CD8-positive, alpha-beta memory T cell (primary cell): ENCODE measurements around the gene UBE3A. TPM values are rescaled to one million over a fixed set of nuclear protein-coding genes. Genes with fewer than 3 reads are reported as not detected.

ENCODE experiments used
- CTCF ChIA-PET: fragments of 350-600 bp; sonication (Branson Sonifier 250); formaldehyde crosslinking; loops from one replicate; lab custom pipeline; 2021; ENCODE audit warnings: antibody characterized with exemption; lab: Charles Lee
- POLR2A ChIA-PET: fragments of 350-600 bp; sonication (Branson Sonifier 250); formaldehyde crosslinking; loops from one replicate; lab custom pipeline; 2021; ENCODE audit warnings: antibody characterized with exemption; lab: Charles Lee
- DNase-seq, 5 donors: peaks; one replicate each; pipeline versions ENCODE4 v3.0.0 to v3.0.0-alpha.2; 2020 to 2022; ENCODE audit warnings: mixed read lengths in 1 of 5
- H3K27ac ChIP-seq: one replicate; pipeline ENCODE4 v1.7.0; 2013; ENCODE audit warnings: low read depth, mild to moderate bottlenecking, low read length, moderate library complexity
- H3K27me3 ChIP-seq: 2 replicates; pipeline ENCODE4 v1.7.0; 2013; ENCODE audit warnings: low read length, mild to moderate bottlenecking; ENCODE audit not compliant: insufficient read depth, poor library complexity, severe bottlenecking
- H3K36me3 ChIP-seq: 2 replicates; pipeline ENCODE4 v1.7.0; 2013; ENCODE audit warnings: mild to moderate bottlenecking, low read length, moderate library complexity; ENCODE audit not compliant: insufficient read depth
- H3K4me1 ChIP-seq: 2 replicates; pipeline ENCODE4 v1.7.0; 2013; ENCODE audit warnings: mild to moderate bottlenecking, low read length, moderate library complexity; ENCODE audit not compliant: insufficient read depth
- H3K4me3 ChIP-seq: 2 replicates; pipeline ENCODE4 v1.7.0; 2013; ENCODE audit warnings: mild to moderate bottlenecking, low read length
- H3K9me3 ChIP-seq: 2 replicates; pipeline ENCODE4 v1.7.0; 2013; ENCODE audit warnings: mild to moderate bottlenecking, low read length
- H3K27ac Mint-ChIP-seq, 8 donors: one replicate each; pipeline ENCODE4 v1.8.0; 2020 to 2021; ENCODE audit warnings: mixed read lengths in 8 of 8, mild to moderate bottlenecking in 6 of 8, inconsistent platforms in 3 of 8, moderate library complexity in 3 of 8
- H3K27me3 Mint-ChIP-seq, 2 donors: one replicate each; pipeline ENCODE4 v1.8.0; 2020 to 2021; ENCODE audit warnings: mixed read lengths in 2 of 2, mild to moderate bottlenecking in 1 of 2, moderate library complexity in 1 of 2
- H3K36me3 Mint-ChIP-seq, 3 donors: one replicate each; pipeline ENCODE4 v1.8.0; 2020 to 2021; ENCODE audit warnings: mixed read lengths in 3 of 3, inconsistent platforms in 1 of 3, mild to moderate bottlenecking in 1 of 3
- H3K4me1 Mint-ChIP-seq, 3 donors: one replicate each; pipeline ENCODE4 v1.8.0; 2020 to 2021; ENCODE audit warnings: mixed read lengths in 3 of 3, inconsistent platforms in 1 of 3, mild to moderate bottlenecking in 1 of 3
- H3K4me3 Mint-ChIP-seq, 7 donors: one replicate each; pipeline ENCODE4 v1.8.0; 2020 to 2021; ENCODE audit warnings: mixed read lengths in 7 of 7, mild to moderate bottlenecking in 6 of 7, moderate library complexity in 4 of 7, inconsistent platforms in 2 of 7
- H3K9me3 Mint-ChIP-seq, 5 donors: one replicate each; pipeline ENCODE4 v1.8.0; 2020 to 2022; ENCODE audit warnings: mixed read lengths in 5 of 5, mild to moderate bottlenecking in 3 of 5, moderate library complexity in 2 of 5, inconsistent platforms in 1 of 5
- polyA plus RNA-seq: library from polyadenylated mRNA; unstranded; fragments of 300-500 nt; fragmentation: Illumina TruSeq; gene quantifications from one replicate; pipeline ENCODE4 v1.2.3, GENCODE V29; 2021
- total RNA-seq, 2 experiments: library from RNA; stranded (reverse); gene quantifications; one replicate each; pipeline ENCODE4 v1.2.3, GENCODE V29; 2021

The UBE3A gene
- total and polyA plus RNA-seq, 3 experiments from 2014 or later = 119 to 142 (median 141) TPM

DNA sequence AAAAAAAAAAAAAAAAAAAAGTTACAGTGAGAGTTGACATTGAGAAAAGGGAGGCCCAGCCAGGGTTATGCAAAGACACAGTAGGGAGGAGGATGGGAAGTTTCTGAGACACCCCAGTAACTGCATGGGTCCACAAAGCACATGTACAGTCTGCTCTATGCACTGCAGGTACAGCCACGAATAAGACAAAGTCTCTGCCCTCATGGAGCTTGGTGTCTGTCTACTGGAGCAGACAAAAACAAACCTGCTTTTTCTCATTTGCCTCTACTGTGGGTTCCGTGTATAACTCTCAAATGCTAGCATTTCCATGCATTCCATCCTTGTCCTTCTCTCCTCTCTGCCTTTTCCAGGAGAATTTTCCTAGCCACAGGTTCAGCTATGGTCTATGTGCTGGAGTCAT lies 107.4 kb downstream of the UBE3A start:
- CTCF ChIA-PET = no interaction called here
- no peaks in the 10 kb centered on the region for H3K4me1 ChIP-seq
- H3K27ac ChIP-seq = no peak overlapping the region
- Mint-ChIP-seq H3K4me1 (peaks cover 0 to 4% (median 0%) of the 10 kb centered on the region in 3 donors), H3K9me3 (no peaks in the 10 kb centered on the region), H3K27ac (peak overlapping the region in 1 of 8 donors; percentile 47), H3K27me3 (no peaks in the 10 kb centered on the region), H3K36me3 (peaks cover 45 to 58% (median 52%) of the 10 kb centered on the region in 3 donors), H3K4me3 (no peak overlapping the region)
- POLR2A ChIA-PET = no interaction called here
- H3K27me3 ChIP-seq = no peaks in the 10 kb centered on the region
- H3K36me3 ChIP-seq = no peaks in the 10 kb centered on the region
- H3K9me3 ChIP-seq = no peaks in the 10 kb centered on the region
- no peak for DNase-seq
- H3K4me3 ChIP-seq = no peak overlapping the region

DNA sequence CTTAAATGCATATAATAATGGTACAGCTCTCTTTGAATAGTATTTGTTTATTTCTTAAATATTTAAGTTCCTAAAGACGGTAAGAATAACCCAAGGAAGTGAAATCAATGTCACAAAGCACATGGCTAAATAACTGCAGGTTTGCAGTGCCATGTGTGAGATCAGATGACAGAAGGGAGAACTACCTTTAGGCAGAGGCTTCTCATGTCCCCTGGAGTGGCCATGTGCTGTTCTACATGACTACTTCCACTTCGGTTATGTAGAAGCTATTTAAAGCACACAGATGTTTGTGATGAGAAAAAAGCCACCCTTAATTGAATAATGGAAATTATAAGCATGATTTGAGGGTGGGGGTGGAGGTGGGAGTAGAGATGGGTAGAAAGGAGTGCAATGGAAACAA lies 109.1 kb downstream of the UBE3A start:
- H3K9me3 Mint-ChIP-seq = peaks cover 0 to 4% (median 0%) of the 10 kb centered on the region in 5 donors
- H3K27me3 Mint-ChIP-seq = no peaks in the 10 kb centered on the region
- POLR2A ChIA-PET = no interaction called here
- no peaks in the 10 kb centered on the region for H3K9me3 ChIP-seq
- H3K36me3 Mint-ChIP-seq = peaks cover 38 to 57% (median 46%) of the 10 kb centered on the region in 3 donors
- DNase-seq = no peak
- H3K4me3 ChIP-seq = no peak overlapping the region
- no peak overlapping the region for H3K4me3 Mint-ChIP-seq
- H3K36me3 ChIP-seq = no peaks in the 10 kb centered on the region
- no peak overlapping the region for H3K27ac ChIP-seq
- H3K4me1 Mint-ChIP-seq = peaks cover 0 to 4% (median 0%) of the 10 kb centered on the region in 3 donors
- no peak overlapping the region for H3K27ac Mint-ChIP-seq
- H3K27me3 ChIP-seq = no peaks in the 10 kb centered on the region
- CTCF ChIA-PET = no interaction called here
- no peaks in the 10 kb centered on the region for H3K4me1 ChIP-seq

DNA sequence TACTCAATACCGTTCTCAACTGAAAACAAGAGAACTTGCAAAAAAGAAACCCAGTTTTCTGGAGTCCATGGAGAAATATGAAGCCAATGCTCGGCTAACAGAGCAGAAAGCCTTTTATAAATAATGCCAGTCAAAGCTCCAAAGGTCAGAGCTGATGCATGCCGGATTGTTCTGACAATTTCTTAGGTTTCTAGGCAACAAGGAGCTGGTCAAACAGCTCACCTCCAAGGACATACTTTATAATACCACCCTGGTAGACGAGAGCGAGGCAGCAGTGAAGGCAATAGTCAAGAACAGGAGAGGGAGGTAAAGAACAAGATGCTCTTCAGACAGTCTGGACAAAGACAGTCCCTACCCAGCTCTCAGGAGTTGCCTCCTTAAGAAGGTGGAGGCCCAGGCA lies 111.1 kb downstream of the UBE3A start:
- Mint-ChIP-seq H3K36me3 (peaks cover 43 to 59% (median 45%) of the 10 kb centered on the region in 3 donors), H3K27ac (peak overlapping the region in 1 of 8 donors; percentile 60), H3K4me3 (no peak overlapping the region), H3K27me3 (no peaks in the 10 kb centered on the region), H3K4me1 (peaks cover 0 to 4% (median 0%) of the 10 kb centered on the region in 3 donors), H3K9me3 (peaks cover 4 to 10% (median 7%) of the 10 kb centered on the region in 5 donors)
- no peak for DNase-seq
- Histone ChIP-seq H3K27ac (no peak overlapping the region), H3K4me3 (no peak overlapping the region), H3K4me1 (no peaks in the 10 kb centered on the region), H3K9me3 (peaks cover 5% of the 10 kb centered on the region), H3K27me3 (no peaks in the 10 kb centered on the region), H3K36me3 (no peaks in the 10 kb centered on the region)
- CTCF ChIA-PET = no interaction called here
- POLR2A ChIA-PET = no interaction called here

DNA sequence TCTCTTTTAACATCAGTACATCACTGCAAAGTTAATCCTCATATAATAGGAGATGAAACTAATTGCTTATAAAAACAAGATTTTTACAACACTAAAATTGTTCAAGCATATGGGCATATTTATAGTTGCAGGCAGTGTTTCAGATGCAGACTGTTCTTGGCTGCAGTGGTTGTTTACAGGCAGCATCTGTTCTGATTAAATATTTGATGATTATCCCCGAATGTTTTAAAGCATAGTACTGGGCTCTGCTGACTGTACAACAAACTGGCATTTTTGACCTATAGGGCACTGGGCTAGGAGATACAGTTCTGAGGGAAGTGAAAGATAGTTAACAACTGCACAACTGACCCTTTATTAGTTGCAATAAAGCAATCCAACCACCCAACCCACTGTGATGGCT lies 113.6 kb downstream of the UBE3A start:
- H3K4me1 ChIP-seq = no peaks in the 10 kb centered on the region
- H3K27me3 ChIP-seq = no peaks in the 10 kb centered on the region
- Mint-ChIP-seq H3K4me1 (no peaks in the 10 kb centered on the region), H3K27ac (no peak overlapping the region), H3K9me3 (peaks cover 19 to 29% (median 26%) of the 10 kb centered on the region in 5 donors), H3K36me3 (peaks cover 29 to 58% (median 32%) of the 10 kb centered on the region in 3 donors), H3K4me3 (no peak overlapping the region), H3K27me3 (no peaks in the 10 kb centered on the region)
- ChIA-PET POLR2A (no interaction called here), CTCF (no interaction called here)
- no peak overlapping the region for H3K4me3 ChIP-seq
- no peak overlapping the region for H3K27ac ChIP-seq
- DNase-seq = no peak
- H3K36me3 ChIP-seq = no peaks in the 10 kb centered on the region
- H3K9me3 ChIP-seq = peaks cover 11% of the 10 kb centered on the region

DNA sequence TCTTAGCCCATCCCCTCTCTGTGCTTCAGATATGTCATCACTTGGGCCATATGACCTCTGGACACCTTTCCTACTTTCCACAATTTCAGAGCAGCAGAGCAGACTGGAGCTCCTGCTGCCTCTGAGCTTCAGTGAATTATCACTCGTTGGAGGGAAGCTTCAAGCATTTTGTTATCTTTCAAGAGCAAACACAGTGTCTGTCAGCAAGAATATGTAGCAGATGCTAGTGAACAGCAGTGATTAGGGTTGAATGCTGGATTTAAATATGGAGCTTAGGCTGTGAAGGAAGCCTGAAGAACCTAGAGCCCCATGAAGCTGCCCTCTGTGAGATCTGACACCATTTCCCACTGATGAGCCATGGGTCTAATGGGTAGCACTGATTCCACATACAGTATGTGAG lies 115.4 kb downstream of the UBE3A start:
- no peaks in the 10 kb centered on the region for H3K36me3 ChIP-seq
- H3K27ac ChIP-seq = no peak overlapping the region
- peaks cover 12% of the 10 kb centered on the region for H3K9me3 ChIP-seq
- Mint-ChIP-seq H3K27me3 (no peaks in the 10 kb centered on the region), H3K4me3 (no peak overlapping the region), H3K36me3 (peaks cover 31 to 68% (median 32%) of the 10 kb centered on the region in 3 donors), H3K9me3 (peaks cover 35 to 46% (median 43%) of the 10 kb centered on the region in 5 donors), H3K4me1 (no peaks in the 10 kb centered on the region), H3K27ac (no peak overlapping the region)
- H3K27me3 ChIP-seq = no peaks in the 10 kb centered on the region
- H3K4me1 ChIP-seq = no peaks in the 10 kb centered on the region
- CTCF ChIA-PET = no interaction called here
- POLR2A ChIA-PET = no interaction called here
- DNase-seq = no peak
- no peak overlapping the region for H3K4me3 ChIP-seq

DNA sequence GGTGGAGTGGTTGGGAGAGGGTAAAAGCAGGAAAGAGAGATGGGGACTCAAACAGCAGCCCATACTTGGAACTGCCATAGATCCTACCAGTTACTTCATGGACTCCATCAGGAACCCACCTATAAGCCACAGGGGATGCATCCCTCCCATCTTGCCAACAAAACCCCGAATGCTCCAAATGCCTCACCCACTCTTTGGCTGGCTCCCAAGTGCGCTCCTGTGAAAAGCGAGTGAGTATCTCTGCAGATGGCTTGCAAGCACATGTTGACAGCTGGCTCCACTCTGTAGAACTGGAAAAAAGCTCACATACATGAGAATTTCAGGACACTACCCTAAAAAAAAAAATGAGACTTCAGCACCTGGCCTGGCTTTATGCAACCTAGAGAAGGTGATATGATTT lies 151.0 kb downstream of the UBE3A start:
- Mint-ChIP-seq H3K4me1 (no peaks in the 10 kb centered on the region), H3K36me3 (peaks cover 0 to 4% (median 2%) of the 10 kb centered on the region in 3 donors), H3K4me3 (no peak overlapping the region), H3K27me3 (peaks cover 0 to 6% of the 10 kb centered on the region in 2 donors), H3K9me3 (peaks cover 17 to 31% (median 22%) of the 10 kb centered on the region in 5 donors), H3K27ac (peak overlapping the region in 1 of 8 donors; percentile 58)
- no peak overlapping the region for H3K27ac ChIP-seq
- ChIA-PET POLR2A (no interaction called here), CTCF (no interaction called here)
- no peaks in the 10 kb centered on the region for H3K36me3 ChIP-seq
- no peak for DNase-seq
- no peak overlapping the region for H3K4me3 ChIP-seq
- no peaks in the 10 kb centered on the region for H3K4me1 ChIP-seq
- H3K27me3 ChIP-seq = no peaks in the 10 kb centered on the region
- no peaks in the 10 kb centered on the region for H3K9me3 ChIP-seq
